Stimulated activated effector memory CD8-positive, alpha-beta T cell treated with anti-CD3 and anti-CD28 coated beads, Interleukin-12 subunit alpha, Interleukin-12 subunit beta, amount 100 ng/mL, for 72 hours (primary cell): Measurements from ENCODE around the gene GALNT2.
A peak's percentile ranks its signal among the peaks of the same experiment; 100 is the strongest.

Experiments used
- ATAC-seq: fragments of 150-1000 bp; cut with Tn5 transposase; 2 replicates; pipeline ENCODE4 v1.10.0; 2021
- DNase-seq, 2 donors: peaks; one replicate each; pipeline ENCODE4 v3.0.0; 2021 to 2022; ENCODE audit warnings: low spot score in 2 of 2
- H3K27ac Mint-ChIP-seq: one replicate; pipeline ENCODE4 v1.8.0; 2022; ENCODE audit warnings: mild to moderate bottlenecking, mixed read lengths
- H3K36me3 Mint-ChIP-seq: one replicate; pipeline ENCODE4 v1.8.0; 2022; ENCODE audit warnings: mild to moderate bottlenecking, mixed read lengths
- H3K4me1 Mint-ChIP-seq: one replicate; pipeline ENCODE4 v1.8.0; 2022; ENCODE audit warnings: mixed read lengths
- H3K4me3 Mint-ChIP-seq: one replicate; pipeline ENCODE4 v1.8.0; 2022; ENCODE audit warnings: mild to moderate bottlenecking, mixed read lengths
- H3K9me3 Mint-ChIP-seq: one replicate; pipeline ENCODE4 v1.8.0; 2022; ENCODE audit warnings: mixed read lengths

Gene GALNT2

DNA sequence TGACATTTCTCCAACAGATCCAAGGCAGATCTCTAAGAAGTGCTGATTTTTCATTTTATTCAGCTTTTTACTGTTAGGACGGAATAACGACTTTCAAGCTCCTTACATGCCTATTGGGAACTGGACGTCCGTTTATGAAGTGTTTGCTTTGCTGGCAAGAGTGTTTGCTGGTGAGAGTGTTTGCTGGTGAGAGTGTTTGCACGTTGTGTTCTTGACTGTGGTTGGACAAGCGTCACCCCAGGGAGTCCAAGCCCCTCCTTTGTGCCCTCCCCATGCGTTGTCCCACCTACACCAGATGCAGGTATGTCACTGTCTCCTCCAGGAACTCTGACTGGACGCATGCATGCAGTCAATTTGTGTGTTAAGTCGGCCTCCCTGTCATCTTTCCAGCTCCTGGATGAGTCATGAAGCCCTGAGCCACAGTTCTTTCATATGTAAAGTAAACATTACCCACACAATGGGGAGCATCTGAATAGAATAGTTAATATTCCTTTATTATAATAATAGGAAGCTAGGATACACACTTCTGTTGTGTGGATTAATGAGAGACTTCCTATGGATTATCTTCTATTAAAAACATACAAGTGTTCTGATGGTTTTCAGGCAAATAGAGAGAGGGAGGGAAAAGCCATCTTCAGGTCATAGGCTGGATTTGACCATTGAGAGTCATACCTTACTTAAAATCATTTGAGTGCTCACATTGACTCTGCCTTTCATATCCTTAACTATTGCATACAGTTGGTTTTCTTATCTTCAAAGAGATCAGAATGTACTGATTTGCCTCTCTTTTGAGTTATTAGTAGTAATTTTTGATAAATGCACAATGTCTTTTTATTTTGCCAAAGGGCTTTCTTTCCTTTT lies 119.2 kb downstream of the GALNT2 start:
- Mint-ChIP-seq H3K36me3 (peaks cover 21% of the 10 kb centered on the region), H3K4me1 (peaks cover 43% of the 10 kb centered on the region), H3K9me3 (peaks cover 5% of the 10 kb centered on the region), H3K4me3 (no peak overlapping the region), H3K27ac (peak overlapping the region; percentile 20)
- ATAC-seq (peak; percentile 74), DNase-seq (no peak)

DNA sequence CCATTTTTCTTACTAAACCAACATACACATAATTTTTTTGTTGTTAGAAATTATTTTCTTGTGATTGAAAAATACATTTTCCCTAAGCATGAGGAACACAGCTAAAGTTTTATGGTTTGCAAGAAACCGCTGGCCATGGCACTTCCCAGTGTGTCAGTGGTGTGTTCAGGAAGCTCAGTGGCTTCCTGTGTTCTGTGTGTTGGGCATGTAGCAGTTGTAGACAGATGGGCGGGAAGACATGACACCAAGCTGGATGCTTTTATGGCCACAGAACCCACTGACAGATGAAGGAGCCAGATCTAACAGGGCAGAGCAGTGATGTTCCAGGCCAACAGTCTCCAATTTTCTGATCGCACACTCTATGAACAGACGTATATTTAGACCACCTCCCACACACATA lies 119.8 kb downstream of the GALNT2 start:
- peak overlapping the region; percentile 20 for H3K27ac Mint-ChIP-seq
- peaks cover 43% of the 10 kb centered on the region for H3K4me1 Mint-ChIP-seq
- DNase-seq (no peak), ATAC-seq (peak; percentile 45)
- H3K9me3 Mint-ChIP-seq, result peaks cover 5% of the 10 kb centered on the region
- H3K4me3 Mint-ChIP-seq, result no peak overlapping the region
- peaks cover 21% of the 10 kb centered on the region for H3K36me3 Mint-ChIP-seq

DNA sequence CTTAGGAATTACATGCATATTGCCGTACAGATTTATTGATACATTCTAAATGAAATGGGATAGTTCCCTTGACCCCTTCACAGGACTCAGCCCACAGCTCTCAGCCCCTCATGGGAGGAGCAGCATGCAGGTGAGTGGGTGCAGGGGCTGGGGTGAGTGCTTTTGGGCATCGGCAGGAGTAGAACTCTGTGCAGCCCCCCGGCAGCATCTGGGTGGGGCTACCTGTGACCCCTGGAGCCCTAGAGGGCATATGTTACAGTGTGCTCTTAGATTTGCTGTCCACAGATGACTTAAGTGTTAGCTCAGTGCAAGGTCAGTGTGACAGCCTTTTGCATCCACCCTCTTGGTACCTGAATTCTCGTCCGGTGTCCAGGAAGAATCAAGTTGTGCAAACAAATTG lies 120.3 kb downstream of the GALNT2 start:
- Mint-ChIP-seq H3K36me3 (peaks cover 21% of the 10 kb centered on the region), H3K9me3 (peaks cover 5% of the 10 kb centered on the region), H3K4me1 (peaks cover 42% of the 10 kb centered on the region), H3K4me3 (no peak overlapping the region), H3K27ac (peak overlapping the region; percentile 20)
- DNase-seq, result no peak
- no peak for ATAC-seq

DNA sequence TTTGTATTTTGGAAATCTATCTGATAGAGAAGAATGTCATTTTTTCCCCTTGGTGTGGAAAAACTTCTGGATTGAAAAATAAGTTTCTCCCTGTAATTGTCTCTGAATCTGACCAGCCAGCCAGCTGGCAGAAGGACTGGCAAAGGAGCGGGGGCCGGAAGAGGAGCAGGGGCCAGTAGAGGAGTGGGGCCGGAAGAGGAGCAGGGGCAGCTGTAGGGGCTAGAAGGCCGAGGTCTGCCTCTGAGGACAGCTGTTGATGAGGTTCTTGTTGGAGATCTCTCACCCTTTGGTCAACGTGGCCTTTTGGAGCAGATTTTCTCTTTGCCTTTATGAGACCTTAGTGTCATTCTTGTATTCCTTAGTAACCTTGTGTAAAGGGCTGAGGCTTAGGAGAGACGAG lies 121.8 kb downstream of the GALNT2 start:
- ATAC-seq (no peak), DNase-seq (no peak)
- peaks cover 5% of the 10 kb centered on the region for H3K9me3 Mint-ChIP-seq
- peaks cover 20% of the 10 kb centered on the region for H3K36me3 Mint-ChIP-seq
- no peak overlapping the region for H3K4me3 Mint-ChIP-seq
- H3K27ac Mint-ChIP-seq, result no peak overlapping the region
- peaks cover 40% of the 10 kb centered on the region for H3K4me1 Mint-ChIP-seq

DNA sequence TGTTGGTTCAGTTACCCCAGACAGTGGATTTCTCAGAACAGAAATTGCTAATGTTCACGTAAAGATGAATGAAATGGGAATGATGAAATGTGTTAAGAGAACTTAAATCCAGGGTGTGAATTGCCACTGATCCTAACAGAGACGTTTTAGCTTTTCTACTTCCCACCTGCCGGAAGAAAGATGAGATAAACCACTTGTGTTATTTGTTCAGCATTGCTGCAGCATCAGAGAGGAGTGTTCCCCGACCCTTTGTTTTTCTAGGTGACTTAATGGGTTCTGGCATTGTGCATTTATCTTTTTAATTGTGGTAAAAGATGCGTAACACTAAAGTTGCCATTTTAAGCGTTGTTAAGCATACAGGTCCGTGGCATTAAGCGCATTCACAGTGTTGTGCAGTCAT lies 122.3 kb downstream of the GALNT2 start:
- H3K36me3 Mint-ChIP-seq, result peaks cover 15% of the 10 kb centered on the region
- ATAC-seq (no peak), DNase-seq (no peak)
- H3K9me3 Mint-ChIP-seq, result peaks cover 5% of the 10 kb centered on the region
- H3K4me1 Mint-ChIP-seq, result peaks cover 43% of the 10 kb centered on the region
- no peak overlapping the region for H3K4me3 Mint-ChIP-seq
- H3K27ac Mint-ChIP-seq, result no peak overlapping the region

DNA sequence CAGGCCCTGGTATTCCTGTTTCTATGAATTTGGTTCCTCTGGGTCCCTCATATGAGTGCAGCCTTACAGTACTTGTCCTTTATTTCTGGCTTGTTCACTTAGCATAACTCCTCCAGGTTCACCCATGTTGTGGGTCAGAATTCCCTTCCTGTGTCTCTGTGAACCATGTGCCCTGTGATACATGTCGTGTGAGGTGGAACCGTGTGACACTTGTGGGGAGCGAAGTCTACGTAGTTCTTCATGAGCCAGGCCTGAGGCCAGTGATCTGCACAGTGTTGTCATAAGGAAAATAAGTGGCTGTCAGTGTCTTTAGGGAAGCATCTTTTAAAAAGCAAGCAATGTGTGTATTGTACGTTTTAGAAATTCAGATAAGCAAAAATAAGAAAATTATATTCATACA lies 122.8 kb downstream of the GALNT2 start:
- peaks cover under 1% of the 10 kb centered on the region for H3K9me3 Mint-ChIP-seq

DNA sequence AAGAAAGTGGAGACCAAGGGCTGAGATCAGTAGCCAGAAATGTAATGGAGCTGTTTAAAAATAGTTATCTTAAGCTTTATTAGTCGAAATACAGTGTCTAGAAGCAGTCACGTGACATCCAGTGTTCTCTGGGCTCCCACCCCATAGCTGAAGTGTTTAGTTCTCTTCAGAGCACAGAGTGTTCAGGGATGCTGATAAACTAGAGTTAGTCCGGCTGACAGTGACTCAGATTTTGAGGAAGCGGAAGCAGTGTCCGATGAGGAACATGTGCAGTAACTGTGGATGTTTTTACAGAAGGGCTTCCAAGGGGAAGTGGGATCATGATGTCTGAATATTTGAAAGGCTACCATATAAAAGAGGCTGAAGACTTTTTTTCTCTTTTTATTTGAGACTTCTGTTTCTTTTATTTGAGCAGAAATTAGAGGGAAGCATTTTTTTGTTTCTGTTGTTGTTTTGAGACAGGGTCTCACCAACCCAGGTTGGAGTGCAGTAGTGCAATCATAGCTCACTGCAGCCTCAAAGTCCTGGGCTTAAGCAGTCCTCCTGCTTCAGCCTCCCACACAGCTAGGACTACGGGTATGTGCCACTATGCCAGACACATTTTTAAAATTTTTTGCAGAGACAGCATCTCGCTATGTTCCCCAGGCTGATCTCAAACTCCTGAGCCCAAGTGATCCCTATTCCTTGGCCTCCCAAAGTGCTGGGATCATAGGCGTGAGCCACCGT lies 124.2 kb downstream of the GALNT2 start:
- H3K4me3 Mint-ChIP-seq, result no peak overlapping the region
- no peak overlapping the region for H3K27ac Mint-ChIP-seq
- no peaks in the 10 kb centered on the region for H3K9me3 Mint-ChIP-seq
- H3K4me1 Mint-ChIP-seq, result peaks cover 35% of the 10 kb centered on the region
- DNase-seq (no peak), ATAC-seq (no peak)
- peaks cover under 1% of the 10 kb centered on the region for H3K36me3 Mint-ChIP-seq

More for the DNA sequence above, 122.8 kb downstream of the GALNT2 start:
- ATAC-seq (no peak), DNase-seq (no peak)
- Mint-ChIP-seq H3K27ac (no peak overlapping the region), H3K4me3 (no peak overlapping the region), H3K36me3 (peaks cover 10% of the 10 kb centered on the region), H3K4me1 (peaks cover 43% of the 10 kb centered on the region)

DNA sequence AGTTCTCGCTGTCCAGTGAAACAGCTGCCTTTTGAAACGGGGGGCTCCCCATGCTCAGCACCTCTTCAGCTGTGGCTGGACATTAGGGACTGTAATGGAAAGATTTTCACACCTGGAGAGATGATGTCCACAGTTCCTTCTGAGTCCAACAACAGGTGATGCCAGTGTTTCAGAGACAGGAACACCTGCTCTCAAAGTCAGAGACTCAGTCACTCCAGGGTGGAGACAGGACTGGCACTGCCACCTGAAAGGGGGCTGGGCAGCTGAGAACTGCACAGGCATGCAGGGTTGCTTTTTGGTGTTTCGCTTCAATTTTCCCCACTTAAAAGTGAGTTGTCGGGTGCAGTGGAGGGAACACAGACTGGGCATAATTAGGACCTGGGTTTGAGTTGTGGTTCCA lies 124.8 kb downstream of the GALNT2 start:
- Mint-ChIP-seq H3K9me3 (no peaks in the 10 kb centered on the region), H3K27ac (no peak overlapping the region), H3K4me3 (no peak overlapping the region), H3K4me1 (peaks cover 29% of the 10 kb centered on the region), H3K36me3 (no peaks in the 10 kb centered on the region)
- ATAC-seq (no peak), DNase-seq (no peak)

DNA sequence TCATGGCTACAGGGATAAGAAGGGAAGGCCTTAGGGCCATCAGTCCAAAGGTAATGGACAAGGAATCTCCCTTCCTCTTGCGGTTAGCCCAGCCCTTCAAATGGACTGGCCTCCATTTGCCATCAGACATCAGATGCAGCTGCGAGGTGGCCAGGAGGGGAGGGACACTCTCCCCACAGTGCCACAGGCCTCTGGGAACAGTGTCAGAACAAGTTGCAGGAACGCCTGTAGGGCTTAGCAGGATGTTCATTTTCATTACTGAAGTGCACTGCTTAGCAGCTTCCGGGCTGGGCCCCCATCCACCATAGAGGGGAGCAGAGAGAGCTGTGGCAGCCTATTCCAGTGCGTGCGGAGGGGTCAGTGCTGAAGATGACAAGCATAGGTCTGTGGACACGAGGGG lies 127.5 kb downstream of the GALNT2 start:
- Mint-ChIP-seq H3K36me3 (no peaks in the 10 kb centered on the region), H3K9me3 (no peaks in the 10 kb centered on the region), H3K4me1 (peaks cover 23% of the 10 kb centered on the region), H3K4me3 (no peak overlapping the region), H3K27ac (peak overlapping the region; percentile 83)
- ATAC-seq, result no peak
- no peak for DNase-seq

DNA sequence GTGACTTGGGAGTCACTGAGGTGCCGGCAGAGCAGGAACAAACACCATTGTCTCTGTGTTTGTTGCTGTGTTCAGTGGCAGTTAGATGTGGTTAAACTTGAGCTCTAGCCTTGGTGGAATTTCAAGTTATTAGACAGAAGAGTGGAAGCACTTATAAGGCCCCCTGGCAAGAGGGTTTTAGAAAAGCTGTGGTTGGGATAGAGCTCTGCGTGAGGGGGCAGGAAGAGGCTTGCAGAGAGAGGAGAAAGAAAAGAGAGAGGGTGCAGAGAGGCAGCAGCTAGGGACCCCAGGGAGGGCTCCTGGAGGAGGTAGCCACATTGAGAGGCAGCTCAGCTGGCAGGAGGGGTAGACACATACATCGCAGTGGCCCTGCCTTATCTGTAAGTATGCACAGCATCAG lies 128.2 kb downstream of the GALNT2 start:
- Mint-ChIP-seq H3K4me3 (no peak overlapping the region), H3K36me3 (no peaks in the 10 kb centered on the region), H3K4me1 (peaks cover 23% of the 10 kb centered on the region), H3K27ac (peak overlapping the region; percentile 83), H3K9me3 (no peaks in the 10 kb centered on the region)
- DNase-seq (no peak), ATAC-seq (no peak)

DNA sequence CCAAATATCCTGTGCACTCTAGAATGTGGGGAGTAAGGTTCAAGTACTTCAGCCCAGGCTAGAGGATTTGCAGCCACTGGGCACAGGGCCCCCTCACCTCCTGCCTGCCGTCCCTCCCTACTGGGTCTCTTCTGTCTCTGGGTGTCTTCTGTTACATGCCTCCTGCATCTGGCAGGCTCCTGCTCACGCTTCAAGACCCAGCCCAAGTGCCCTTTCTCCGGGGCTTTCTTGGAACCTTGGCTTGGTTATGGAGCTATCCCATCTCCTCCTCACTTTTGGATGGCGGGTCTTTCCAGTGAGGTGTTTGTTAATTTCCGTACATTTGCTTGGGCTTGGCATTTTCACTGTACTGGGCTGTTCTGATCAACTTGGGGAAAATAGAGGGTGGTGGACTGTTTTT lies 129.0 kb downstream of the GALNT2 start:
- Mint-ChIP-seq H3K4me1 (peaks cover 30% of the 10 kb centered on the region), H3K9me3 (no peaks in the 10 kb centered on the region), H3K36me3 (no peaks in the 10 kb centered on the region), H3K27ac (no peak overlapping the region), H3K4me3 (no peak overlapping the region)
- no peak for DNase-seq
- ATAC-seq, result no peak

DNA sequence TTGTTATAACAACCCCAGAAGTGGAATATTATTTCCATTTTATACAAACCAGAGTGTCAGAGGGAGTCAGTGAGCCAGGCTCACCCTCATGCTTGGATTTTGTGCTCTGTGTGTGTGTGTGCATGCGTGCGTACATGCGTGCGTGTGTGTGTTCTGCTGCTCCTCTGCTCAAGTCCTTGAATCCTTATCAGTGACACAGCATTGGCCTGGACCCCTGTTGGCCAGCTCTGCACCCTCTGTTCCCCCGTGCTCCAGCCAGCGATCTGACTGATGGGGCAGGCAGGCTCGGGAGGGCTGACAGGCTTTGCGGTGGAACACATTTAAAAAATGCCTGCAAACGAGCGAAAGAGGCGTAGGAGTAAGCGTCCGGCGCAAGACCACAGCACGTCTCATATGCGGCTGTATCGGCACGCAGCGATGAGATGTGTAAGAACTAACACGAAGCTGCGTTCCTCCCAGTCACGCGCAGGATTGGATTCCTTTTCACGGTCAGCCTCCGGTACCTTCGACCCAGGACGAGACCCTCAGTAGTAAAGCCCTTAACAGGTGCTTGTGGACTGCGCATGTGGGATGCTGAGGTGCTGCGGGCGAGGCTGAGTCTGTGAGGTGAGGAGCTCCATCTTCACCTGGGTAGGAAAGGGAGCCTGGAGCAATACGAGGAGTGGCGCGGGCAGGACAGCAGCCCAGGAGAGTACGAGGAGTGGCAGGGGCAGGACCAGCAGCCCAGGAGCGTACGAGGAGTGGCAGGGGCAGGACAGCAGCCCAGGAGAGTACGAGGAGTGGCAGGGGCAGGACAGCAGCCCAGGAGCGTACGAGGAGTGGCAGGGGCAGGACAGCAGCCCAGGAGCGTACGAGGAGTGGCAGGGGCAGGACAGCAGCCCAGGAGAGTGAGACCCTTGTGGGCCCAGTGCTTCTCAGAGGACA lies 130.9 kb downstream of the GALNT2 start:
- Mint-ChIP-seq H3K4me3 (no peak overlapping the region), H3K9me3 (no peaks in the 10 kb centered on the region), H3K4me1 (peaks cover 30% of the 10 kb centered on the region), H3K36me3 (peaks cover 1% of the 10 kb centered on the region), H3K27ac (no peak overlapping the region)
- ATAC-seq (no peak), DNase-seq (no peak)

DNA sequence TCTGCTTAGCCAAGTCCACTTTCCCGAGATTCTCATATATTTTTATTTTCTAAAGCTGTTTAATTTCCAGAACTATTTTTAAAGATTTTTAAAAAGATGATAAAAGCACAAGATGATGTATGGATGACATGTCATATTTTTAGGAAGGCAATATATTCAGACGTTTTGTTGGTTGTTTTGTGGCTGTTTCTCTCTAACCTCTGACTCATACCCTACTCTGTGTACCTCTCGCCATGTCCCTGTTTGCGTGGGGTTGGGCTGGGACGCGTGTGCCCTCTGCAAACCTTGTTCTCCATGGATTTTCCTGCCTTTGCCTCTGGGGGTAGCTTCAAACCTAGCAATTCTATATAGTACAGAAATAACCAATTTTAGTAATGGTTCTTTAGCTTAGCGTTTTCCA lies 132.0 kb downstream of the GALNT2 start:
- Mint-ChIP-seq H3K4me1 (peaks cover 26% of the 10 kb centered on the region), H3K4me3 (no peak overlapping the region), H3K27ac (no peak overlapping the region), H3K9me3 (no peaks in the 10 kb centered on the region), H3K36me3 (peaks cover 11% of the 10 kb centered on the region)
- DNase-seq (no peak), ATAC-seq (no peak)

DNA sequence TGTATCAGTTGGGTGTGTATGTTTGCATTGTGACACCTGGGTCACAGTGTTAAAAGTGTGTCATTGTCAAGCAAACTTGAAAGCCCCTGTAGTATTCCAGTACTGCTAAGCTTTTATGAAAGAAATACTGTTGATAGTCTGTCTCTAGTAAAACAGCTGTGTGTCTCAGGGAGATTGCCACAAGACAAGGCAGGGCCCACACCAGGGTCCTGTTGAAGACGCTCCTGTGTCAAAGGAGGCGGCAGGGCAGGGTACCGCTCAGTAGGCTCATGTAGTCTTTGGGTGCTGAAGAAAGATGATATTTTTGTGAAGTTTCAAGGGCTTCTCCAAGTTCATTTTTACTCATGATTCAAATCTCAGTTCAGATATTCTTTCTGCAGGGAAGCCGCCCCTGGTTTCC lies 132.5 kb downstream of the GALNT2 start:
- Mint-ChIP-seq H3K4me1 (peaks cover 23% of the 10 kb centered on the region), H3K36me3 (peaks cover 16% of the 10 kb centered on the region), H3K27ac (no peak overlapping the region), H3K9me3 (no peaks in the 10 kb centered on the region), H3K4me3 (no peak overlapping the region)
- no peak for ATAC-seq
- no peak for DNase-seq

DNA sequence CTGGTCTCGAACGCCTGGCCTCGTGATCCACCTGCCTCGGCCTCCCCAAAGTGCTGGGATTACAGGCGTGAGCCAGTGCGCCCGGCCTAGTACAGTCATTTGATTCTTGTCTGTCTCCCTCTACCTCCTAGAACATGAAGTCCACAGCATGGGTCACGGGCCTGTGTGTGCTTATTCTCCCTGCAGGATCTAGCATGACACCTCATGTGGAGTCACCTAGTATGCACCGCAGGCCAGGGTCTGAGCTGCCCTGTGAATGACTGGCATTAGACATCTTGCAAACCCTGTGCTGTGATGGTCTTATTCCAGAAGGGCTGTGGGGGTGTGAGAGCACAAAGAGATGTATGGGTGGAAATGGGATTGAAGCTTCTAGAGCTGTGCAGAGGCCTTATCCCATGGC lies 133.2 kb downstream of the GALNT2 start:
- Mint-ChIP-seq H3K36me3 (peaks cover 22% of the 10 kb centered on the region), H3K9me3 (no peaks in the 10 kb centered on the region), H3K4me3 (no peak overlapping the region), H3K4me1 (peaks cover 16% of the 10 kb centered on the region), H3K27ac (no peak overlapping the region)
- no peak for DNase-seq
- ATAC-seq, result no peak
